GM13976 (cell line): Measurements from ENCODE around the gene WNT3A.
"Not testable (repeated sequence)": the region's sequence is repeated elsewhere in the genome, so short reads cannot be mapped to it uniquely, and the experiment has no call there.

Experiments used
- DNase-seq: peaks from one replicate; pipeline ENCODE4 v3.0.0; 2012; ENCODE audit warnings: low spot score
- CTCF ChIP-seq: IDR thresholded peaks from 2 replicates; pipeline ENCODE4 v1.5.1; 2012; ENCODE audit warnings: borderline replicate concordance, mild to moderate bottlenecking; ENCODE audit not compliant: insufficient read depth; ENCODE audit errors: extremely low read depth, missing control alignments, control extremely low read depth
- in situ Hi-C: fragments of 300-500 bp; cut with MboI; formaldehyde crosslinking; loops from one replicate; pipeline ENCODE4 v1.12.0; 2022; ENCODE audit warnings: low sequenced_read_pairs, mixed read lengths, inconsistent platforms; ENCODE audit not compliant: unreplicated experiment

Gene WNT3A

GRCh38 chr1:228006786-228007048, at the start of gene WNT3A:
Gene WNT3A, plus strand, starts transcription at chr1:228006998. Its CDS starts 131 bp downstream, at chr1:228007129.
- TF ChIP-seq CTCF, result no peak
- no peak for DNase-seq
- in situ Hi-C loops, result no loop called here

- in situ Hi-C loops, result no loop called here
Observed at GRCh38 chr1:227958617-227959324, 48.0 kb upstream of the WNT3A start.

GRCh38 chr1:227959325-227959860, 47.4 kb upstream of the WNT3A start:
- no peak for DNase-seq
- TF ChIP-seq CTCF, result no peak
- in situ Hi-C loops, result no loop called here

More at GRCh38 chr1:227958617-227959324, 48.0 kb upstream of the WNT3A start:
- DNase-seq, result no peak
- no peak for TF ChIP-seq CTCF

GRCh38 chr1:227961651-227962466, 44.9 kb upstream of the WNT3A start:
- DNase-seq, result no peak
- in situ Hi-C loops, result no loop called here

GRCh38 chr1:227966733-227967132, 40.1 kb upstream of the WNT3A start:
- in situ Hi-C loops, DNase-seq: not testable (repeated sequence)

More at GRCh38 chr1:227961651-227962466, 44.9 kb upstream of the WNT3A start:
- no peak for TF ChIP-seq CTCF

GRCh38 chr1:227967815-227968214, 39.0 kb upstream of the WNT3A start:
- DNase-seq, in situ Hi-C loops: not testable (repeated sequence)

GRCh38 chr1:227970076-227970995, 36.5 kb upstream of the WNT3A start:
- DNase-seq, in situ Hi-C loops: not testable (repeated sequence)

- in situ Hi-C loops, DNase-seq: not testable (repeated sequence)
Observed at GRCh38 chr1:227971216-227971615, 35.6 kb upstream of the WNT3A start.

GRCh38 chr1:227971643-227972282, 35.0 kb upstream of the WNT3A start:
- DNase-seq, in situ Hi-C loops: not testable (repeated sequence)

- in situ Hi-C loops, result not testable (repeated sequence)
Observed at GRCh38 chr1:227972283-227972679, 34.5 kb upstream of the WNT3A start.

GRCh38 chr1:227972843-227973374, 33.9 kb upstream of the WNT3A start:
- DNase-seq, in situ Hi-C loops: not testable (repeated sequence)

More at GRCh38 chr1:227972283-227972679, 34.5 kb upstream of the WNT3A start:
- DNase-seq, result not testable (repeated sequence)
